Activated CD4-positive, alpha-beta memory T cell treated with anti-CD3 and anti-CD28 coated beads, Interleukin-2, amount 10 ng/mL, durations not matched to agents 7 days and 5 days (primary cell): Measurements from ENCODE around the gene AGMAT. TPM values are rescaled to one million over a fixed set of nuclear protein-coding genes. Genes with fewer than 3 reads are reported as not detected.

Experiments
- CTCF ChIA-PET: fragments of 350-600 bp; sonication (Branson Sonifier 250); formaldehyde crosslinking; loops from one replicate; lab custom pipeline; 2021; ENCODE audit warnings: antibody characterized with exemption, inconsistent platforms; lab: Charles Lee
- POLR2A ChIA-PET: fragments of 350-600 bp; sonication (Branson Sonifier 250); formaldehyde crosslinking; loops from one replicate; lab custom pipeline; 2021; ENCODE audit warnings: antibody characterized with exemption; lab: Charles Lee
- DNase-seq: peaks from one replicate; pipeline ENCODE4 v3.0.0-alpha.2; 2020
- H3K27ac Mint-ChIP-seq: one replicate; pipeline ENCODE4 v1.8.0; 2021; ENCODE audit warnings: mild to moderate bottlenecking, mixed read lengths
- H3K27me3 Mint-ChIP-seq: one replicate; pipeline ENCODE4 v1.8.0; 2021; ENCODE audit warnings: mixed read lengths
- H3K36me3 Mint-ChIP-seq: one replicate; pipeline ENCODE4 v1.8.0; 2021; ENCODE audit warnings: low read depth, mixed read lengths
- H3K4me1 Mint-ChIP-seq: one replicate; pipeline ENCODE4 v1.8.0; 2021; ENCODE audit warnings: mixed read lengths
- H3K4me3 Mint-ChIP-seq: one replicate; pipeline ENCODE4 v1.8.0; 2021; ENCODE audit warnings: mild to moderate bottlenecking, mixed read lengths
- H3K9me3 Mint-ChIP-seq: one replicate; pipeline ENCODE4 v1.8.0; 2021; ENCODE audit warnings: mixed read lengths
- total RNA-seq, 2 experiments: library from RNA; stranded (reverse); gene quantifications; one replicate each; pipeline ENCODE4 v1.2.3, GENCODE V29; 2021

AGMAT gene
- total RNA-seq, 2 experiments from 2014 or later, result 7.9 to 8.4 TPM

- no peak overlapping the region for H3K4me3 Mint-ChIP-seq
- peaks cover 22% of the 10 kb centered on the region for H3K36me3 Mint-ChIP-seq
- H3K27me3 Mint-ChIP-seq, result no peaks in the 10 kb centered on the region
- no peak overlapping the region for H3K27ac Mint-ChIP-seq
- ChIA-PET POLR2A (no interaction called here), CTCF (interaction anchor here (0.6 kb wide), 1 partner anchor 205 kb away, joined by 7 read pairs; no protein-coding TSS in a partner anchor)
- DNase-seq, result no peak
- peaks cover 58% of the 10 kb centered on the region for H3K4me1 Mint-ChIP-seq
- no peaks in the 10 kb centered on the region for H3K9me3 Mint-ChIP-seq
Observed at GRCh38 chr1:15620902-15621682, 36.2 kb upstream of the AGMAT start.

DNA sequence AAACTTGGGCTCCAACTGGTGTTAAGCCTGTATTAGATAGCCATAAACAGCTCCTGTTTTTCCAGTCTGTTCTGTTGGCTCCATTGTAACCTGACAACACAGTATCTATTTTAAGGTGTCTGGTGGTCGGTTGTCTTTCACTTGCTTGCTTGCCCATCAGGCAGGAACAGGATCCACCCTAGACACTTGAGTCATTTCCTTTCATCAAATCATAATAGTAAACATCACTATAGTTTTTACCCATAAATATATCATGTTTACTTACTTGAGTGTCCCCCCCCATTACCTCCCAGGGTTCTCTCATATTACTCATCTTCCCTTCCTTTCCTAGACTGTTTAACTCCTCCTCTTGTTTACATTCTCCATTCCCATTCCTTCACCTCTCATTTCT lies 35.3 kb upstream of the AGMAT start:
- Mint-ChIP-seq H3K36me3 (peaks cover 20% of the 10 kb centered on the region), H3K4me3 (no peak overlapping the region), H3K27me3 (no peaks in the 10 kb centered on the region), H3K4me1 (peaks cover 57% of the 10 kb centered on the region), H3K27ac (peak overlapping the region; percentile 64), H3K9me3 (no peaks in the 10 kb centered on the region)
- ChIA-PET POLR2A (interaction anchor here (3.0 kb wide), 1 partner anchor 41 kb away, joined by 27 read pairs; no protein-coding TSS in a partner anchor), CTCF (interaction anchor here (0.6 kb wide), 1 partner anchor 206 kb away, joined by 7 read pairs; no protein-coding TSS in a partner anchor)
- no peak for DNase-seq

DNA sequence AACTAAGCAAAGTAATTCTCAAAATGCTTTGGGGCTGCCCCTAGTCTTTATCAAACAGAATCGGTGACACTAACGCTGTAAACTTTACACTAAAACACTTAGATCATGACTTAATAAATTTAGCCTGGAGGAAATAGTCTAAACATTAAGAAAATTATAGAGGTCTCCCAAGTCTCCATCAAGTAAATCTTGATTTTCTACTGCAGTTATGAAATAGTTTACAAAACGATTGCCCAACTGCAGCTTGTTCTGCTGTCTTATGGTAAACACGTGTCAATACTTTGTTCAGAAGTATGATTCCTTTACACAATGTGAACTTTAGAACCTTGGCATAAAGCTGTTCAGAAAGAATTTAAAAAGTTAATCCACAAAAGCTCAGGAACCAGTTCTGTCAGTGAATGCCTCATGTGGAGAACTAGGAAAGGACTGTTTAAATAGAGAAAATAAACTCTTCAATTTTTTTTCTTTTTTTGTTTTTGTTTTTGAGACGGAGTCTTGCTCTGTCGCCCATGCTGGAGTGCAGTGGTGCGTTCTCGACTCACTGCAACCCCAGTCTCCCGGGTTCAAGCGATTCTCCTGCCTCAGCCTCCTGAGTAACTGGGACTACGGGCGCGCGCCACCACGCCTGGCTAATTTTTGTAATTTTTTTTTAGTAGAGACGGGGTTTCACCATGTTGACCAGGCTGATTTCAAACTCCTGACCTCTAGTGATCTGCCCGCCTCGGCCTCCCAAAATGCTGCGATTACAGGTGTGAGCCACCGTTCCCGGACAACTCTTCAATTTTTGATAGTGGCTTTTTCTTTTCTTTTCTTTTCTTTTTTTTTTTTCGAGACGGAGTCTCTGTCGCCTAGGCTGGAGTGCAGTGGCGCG lies 34.0 kb upstream of the AGMAT start:
- ChIA-PET POLR2A (interaction anchor here (0.5 to 4.1 kb wide), 15 partner anchors 8 to 357 kb away, joined by 3 to 46 read pairs (median 5); partner anchors contain the start of genes DNAJC16, SPEN and ZBTB17), CTCF (interaction anchor here (0.8 to 0.9 kb wide), 2 partner anchors 8 to 21 kb away, joined by 3 to 4 read pairs; no protein-coding TSS in a partner anchor)
- no peak for DNase-seq
- Mint-ChIP-seq H3K36me3 (peaks cover 16% of the 10 kb centered on the region), H3K27me3 (no peaks in the 10 kb centered on the region), H3K9me3 (no peaks in the 10 kb centered on the region), H3K4me3 (peak overlapping the region; percentile 94), H3K27ac (peak overlapping the region; percentile 94), H3K4me1 (peaks cover 52% of the 10 kb centered on the region)

DNA sequence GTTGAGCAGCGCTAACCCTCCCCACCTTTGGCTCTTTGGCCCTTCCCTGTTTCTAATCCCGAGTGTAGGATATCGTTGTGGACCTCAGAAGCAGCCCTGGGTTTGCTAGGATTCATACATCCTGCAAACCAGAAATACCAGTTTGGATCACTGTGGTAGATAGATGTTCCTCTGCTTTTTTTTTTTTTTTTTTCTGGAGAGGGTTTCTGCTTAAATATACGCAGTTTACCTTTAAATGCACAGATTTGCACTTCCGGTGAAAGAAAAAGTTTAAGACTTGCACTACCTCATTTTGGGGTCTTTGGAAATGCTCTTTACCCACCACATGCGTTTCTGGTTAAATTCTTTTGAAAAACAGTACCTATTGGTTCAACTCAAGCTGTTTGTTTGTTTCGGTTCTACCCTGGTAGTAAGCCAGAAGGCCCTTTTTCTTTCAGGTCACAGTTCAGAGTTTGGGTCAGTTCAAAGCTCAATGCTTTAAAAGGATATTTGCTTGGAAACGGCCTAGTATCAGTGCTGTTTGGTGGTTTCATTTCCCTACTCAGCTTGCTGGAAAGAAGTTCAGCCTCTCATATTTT lies 33.3 kb upstream of the AGMAT start:
- H3K9me3 Mint-ChIP-seq, result no peaks in the 10 kb centered on the region
- H3K4me3 Mint-ChIP-seq, result peak overlapping the region; percentile 94
- ChIA-PET CTCF (interaction anchor here (0.8 to 1.0 kb wide), 4 partner anchors 9 to 20 kb away, joined by 3 to 4 read pairs (median 4); no protein-coding TSS in a partner anchor), POLR2A (interaction anchor here (0.6 to 4.1 kb wide), 22 partner anchors 9 to 750 kb away, joined by 3 to 46 read pairs (median 4); partner anchors contain the start of genes DNAJC16, SPEN and ZBTB17)
- H3K27me3 Mint-ChIP-seq, result no peaks in the 10 kb centered on the region
- peaks cover 52% of the 10 kb centered on the region for H3K4me1 Mint-ChIP-seq
- no peak for DNase-seq
- H3K27ac Mint-ChIP-seq, result peak overlapping the region; percentile 94
- H3K36me3 Mint-ChIP-seq, result peaks cover 16% of the 10 kb centered on the region

DNA sequence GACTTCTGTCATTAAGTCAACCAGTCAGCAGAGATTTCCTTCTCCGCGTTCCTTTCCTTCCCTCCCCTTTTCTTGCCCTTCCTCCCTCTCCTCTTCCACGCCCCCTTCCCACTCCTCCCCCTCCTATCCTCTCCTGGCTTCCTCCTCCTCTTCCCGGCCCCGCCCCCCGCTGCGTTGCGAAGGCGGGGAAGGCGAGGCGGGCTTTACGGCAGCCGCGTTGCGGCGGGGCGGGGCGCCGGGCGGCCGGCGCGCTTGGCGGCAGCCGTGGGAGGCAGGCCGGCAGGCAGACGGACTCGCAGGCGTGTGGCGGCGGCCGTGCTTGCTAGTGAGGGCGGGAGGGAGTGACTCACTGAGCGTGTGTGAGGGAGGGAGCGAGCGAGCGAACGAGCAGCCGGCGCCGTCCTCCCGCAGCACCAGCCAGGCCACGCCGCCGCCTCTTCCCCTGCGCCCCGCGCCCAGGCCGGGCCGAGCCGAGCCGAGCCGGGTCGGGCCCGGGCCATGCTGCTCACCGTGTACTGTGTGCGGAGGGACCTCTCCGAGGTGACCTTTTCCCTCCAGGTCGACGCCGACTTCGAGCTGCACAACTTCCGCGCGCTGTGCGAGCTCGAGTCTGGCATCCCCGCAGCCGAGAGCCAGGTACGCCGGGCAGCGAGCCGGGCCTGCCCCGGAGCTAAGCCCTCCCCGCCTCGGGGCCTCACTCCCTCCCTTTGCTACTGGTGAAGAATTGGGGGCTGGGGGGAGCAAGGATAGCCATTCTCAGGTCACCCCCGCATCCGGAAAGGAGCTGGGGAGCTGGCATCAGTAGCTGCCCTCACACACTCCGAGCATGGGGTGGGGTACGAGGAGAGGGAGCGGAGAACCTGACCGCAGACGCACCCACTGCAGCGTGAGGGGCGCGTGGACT lies 32.6 kb upstream of the AGMAT start, which contains the start of gene DDI2:
TSS of gene DDI2 (plus strand) at position 286 of the 904 bp plus-strand sequence. CDS start at position 499, 213 bp downstream.
- H3K27ac Mint-ChIP-seq, result peak within 1 kb of the TSS; percentile 94
- CTCF ChIA-PET, result interaction anchor here (0.7 to 1.3 kb wide), 4 partner anchors 10 to 68 kb away, joined by 3 to 4 read pairs (median 3); no protein-coding TSS in a partner anchor
- peaks cover 45% of the 10 kb centered on the region for H3K4me1 Mint-ChIP-seq

DNA sequence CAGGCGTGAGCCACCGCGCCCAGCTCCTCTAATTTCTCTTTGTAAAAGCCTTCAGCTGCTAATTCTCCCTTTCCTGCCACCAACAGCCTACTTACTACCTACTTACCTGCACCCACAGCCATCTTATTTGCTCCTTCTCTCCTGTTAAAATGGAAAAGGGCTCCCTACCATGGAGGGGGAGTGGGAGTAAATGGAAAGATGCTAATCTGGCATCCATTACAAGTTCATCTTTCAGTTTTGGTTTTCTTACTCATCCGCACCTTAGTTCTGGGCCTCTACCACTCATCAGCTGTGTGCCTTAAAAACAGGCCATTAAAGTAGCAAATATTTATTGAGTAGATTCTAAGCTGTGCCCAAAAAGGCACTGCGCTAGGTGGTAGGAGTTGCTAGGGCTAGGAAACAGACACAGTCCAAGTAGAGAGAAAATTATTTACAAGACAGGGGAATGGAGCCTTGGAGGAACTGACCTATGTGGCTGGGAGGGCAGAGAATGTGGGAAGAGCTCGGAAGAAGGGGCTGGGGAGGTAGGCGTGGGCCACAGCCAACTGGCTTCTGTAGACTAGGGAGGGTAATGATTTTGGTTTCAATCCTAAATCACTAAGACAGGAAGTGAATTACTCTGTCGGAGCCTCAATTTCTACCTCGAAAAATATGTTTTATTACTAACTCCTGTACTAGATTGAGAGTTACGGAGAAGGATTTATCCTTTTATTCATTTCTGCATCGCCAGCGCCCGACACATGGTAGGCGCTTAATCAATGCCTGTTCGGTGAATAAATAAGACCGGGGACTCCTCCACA lies 31.7 kb upstream of the AGMAT start:
- no peak for DNase-seq
- ChIA-PET POLR2A (interaction anchor here (1.2 to 4.1 kb wide), 5 partner anchors 13 to 90 kb away, joined by 4 to 46 read pairs (median 9); partner anchors contain the start of gene DNAJC16), CTCF (interaction anchor here (0.7 to 1.3 kb wide), 3 partner anchors 12 to 69 kb away, joined by 3 to 6 read pairs (median 3); no protein-coding TSS in a partner anchor)
- H3K27me3 Mint-ChIP-seq, result no peaks in the 10 kb centered on the region
- peak overlapping the region; percentile 94 for H3K4me3 Mint-ChIP-seq
- H3K4me1 Mint-ChIP-seq, result peaks cover 40% of the 10 kb centered on the region
- H3K36me3 Mint-ChIP-seq, result peaks cover 9% of the 10 kb centered on the region
- peak overlapping the region; percentile 94 for H3K27ac Mint-ChIP-seq
- no peaks in the 10 kb centered on the region for H3K9me3 Mint-ChIP-seq

More for the DNA sequence above, 32.6 kb upstream of the AGMAT start, which contains the start of gene DDI2:
- no peaks in the 10 kb centered on the region for H3K27me3 Mint-ChIP-seq
- peak within 1 kb of the TSS; percentile 94 for H3K4me3 Mint-ChIP-seq
- H3K36me3 Mint-ChIP-seq, result peaks cover 12% of the 10 kb centered on the region
- POLR2A ChIA-PET, result interaction anchor here (0.6 to 4.1 kb wide), 21 partner anchors 10 to 751 kb away, joined by 3 to 46 read pairs (median 4); partner anchors contain the start of genes DNAJC16, SPEN and ZBTB17
- no peaks in the 10 kb centered on the region for H3K9me3 Mint-ChIP-seq
- DNase-seq, result peak; percentile 95

DNA sequence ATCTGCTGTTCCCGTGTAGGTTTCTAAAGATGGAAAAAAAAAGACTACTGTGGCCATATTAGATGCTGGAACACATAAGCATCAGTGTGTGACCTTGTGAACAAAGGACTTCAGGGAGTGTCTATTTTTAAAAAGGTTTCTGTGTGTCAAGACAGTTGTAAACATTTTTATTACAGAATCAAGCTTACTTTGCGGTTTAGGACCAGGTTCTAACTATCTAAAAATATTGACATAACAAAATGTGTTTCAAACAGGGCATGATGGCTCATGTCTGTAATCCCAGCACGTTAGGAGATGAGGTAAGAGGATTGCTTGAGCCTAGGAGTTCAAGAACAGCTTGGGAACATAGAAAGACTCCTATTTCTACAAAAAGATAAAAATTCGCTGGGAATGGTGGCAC lies 25.3 kb upstream of the AGMAT start:
- Mint-ChIP-seq H3K27ac (no peak overlapping the region), H3K4me3 (no peak overlapping the region), H3K36me3 (no peaks in the 10 kb centered on the region), H3K9me3 (no peaks in the 10 kb centered on the region), H3K4me1 (no peaks in the 10 kb centered on the region), H3K27me3 (peaks cover 11% of the 10 kb centered on the region)
- POLR2A ChIA-PET, result no interaction called here
- CTCF ChIA-PET, result interaction anchor here (0.7 kb wide), 1 partner anchor 541 kb away, joined by 3 read pairs; no protein-coding TSS in a partner anchor
- DNase-seq, result no peak

- no peak for DNase-seq
- no peaks in the 10 kb centered on the region for H3K9me3 Mint-ChIP-seq
- peaks cover 11% of the 10 kb centered on the region for H3K27me3 Mint-ChIP-seq
- ChIA-PET CTCF (no interaction called here), POLR2A (no interaction called here)
- H3K4me1 Mint-ChIP-seq, result no peaks in the 10 kb centered on the region
- H3K4me3 Mint-ChIP-seq, result no peak overlapping the region
- no peak overlapping the region for H3K27ac Mint-ChIP-seq
- H3K36me3 Mint-ChIP-seq, result no peaks in the 10 kb centered on the region
Observed at GRCh38 chr1:15609631-15610030, 24.8 kb upstream of the AGMAT start.

GRCh38 chr1:15605398-15606383 lies 20.8 kb upstream of the AGMAT start:
- Mint-ChIP-seq H3K4me3 (no peak overlapping the region), H3K27ac (no peak overlapping the region), H3K4me1 (peaks cover 13% of the 10 kb centered on the region), H3K36me3 (no peaks in the 10 kb centered on the region), H3K27me3 (peaks cover 11% of the 10 kb centered on the region), H3K9me3 (peaks cover 4% of the 10 kb centered on the region)
- POLR2A ChIA-PET, result interaction anchor here (1.7 to 3.9 kb wide), 2 partner anchors 11 to 92 kb away, joined by 4 to 46 read pairs; partner anchors contain the start of gene DDI2
- CTCF ChIA-PET, result interaction anchor here (1.4 to 1.5 kb wide), 2 partner anchors 10 to 13 kb away, joined by 4 to 6 read pairs; no protein-coding TSS in a partner anchor
- no peak for DNase-seq
